ENCODE results near the gene CCDC12. TPM values are rescaled to one million over a fixed set of nuclear protein-coding genes. Genes with fewer than 3 reads are reported as not detected.
A peak's percentile ranks its signal among the peaks of the same experiment; 100 is the strongest.

The CCDC12 gene
- total and polyA plus RNA-seq, 11 donors, result 27.1 to 120 (median 34.4) TPM

DNA sequence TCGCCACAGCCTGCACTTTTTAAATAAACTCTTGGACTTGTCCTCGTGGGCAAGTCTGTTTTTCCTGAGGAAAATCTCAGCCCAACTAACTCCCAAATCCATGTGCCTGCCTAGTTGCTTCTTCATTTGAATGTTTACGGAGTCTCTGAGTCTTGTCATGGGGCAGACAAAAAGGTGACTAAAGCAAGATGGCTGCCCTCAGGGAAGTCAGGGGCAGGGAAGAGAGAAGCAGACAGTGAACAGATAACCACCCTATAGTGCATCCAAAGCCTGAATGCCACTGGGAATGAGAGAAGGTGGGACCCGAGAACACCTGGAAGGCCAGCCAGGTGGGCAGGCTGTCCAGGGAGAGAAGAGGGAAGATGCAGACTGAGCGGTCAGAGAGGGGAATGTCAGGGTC is 21.4 kb downstream of the CCDC12 start:
- ATAC-seq, result no peak
- intact Hi-C loops (cut with DNase I), result no loop called here
- Histone ChIP-seq H3K27ac (peak overlapping the region in 6 of 12 donors; percentile 9 to 65 (median 25)), H3K9me3 (no peaks in the 10 kb centered on the region), H3K36me3 (peaks cover 0 to 4% (median 0%) of the 10 kb centered on the region in 9 donors), H3K27me3 (no peaks in the 10 kb centered on the region), H3K4me1 (peaks cover 21 to 95% (median 79%) of the 10 kb centered on the region in 12 donors), H3K4me3 (no peak overlapping the region)
- 85 to 88% (median 87%) methylated on average over 5 of the region's 5 CpGs for WGBS, 4 donors
- TF ChIP-seq POLR2A (IDR thresholded peaks at IDR 0.05), result no peak
- TF ChIP-seq, protein P1, sequence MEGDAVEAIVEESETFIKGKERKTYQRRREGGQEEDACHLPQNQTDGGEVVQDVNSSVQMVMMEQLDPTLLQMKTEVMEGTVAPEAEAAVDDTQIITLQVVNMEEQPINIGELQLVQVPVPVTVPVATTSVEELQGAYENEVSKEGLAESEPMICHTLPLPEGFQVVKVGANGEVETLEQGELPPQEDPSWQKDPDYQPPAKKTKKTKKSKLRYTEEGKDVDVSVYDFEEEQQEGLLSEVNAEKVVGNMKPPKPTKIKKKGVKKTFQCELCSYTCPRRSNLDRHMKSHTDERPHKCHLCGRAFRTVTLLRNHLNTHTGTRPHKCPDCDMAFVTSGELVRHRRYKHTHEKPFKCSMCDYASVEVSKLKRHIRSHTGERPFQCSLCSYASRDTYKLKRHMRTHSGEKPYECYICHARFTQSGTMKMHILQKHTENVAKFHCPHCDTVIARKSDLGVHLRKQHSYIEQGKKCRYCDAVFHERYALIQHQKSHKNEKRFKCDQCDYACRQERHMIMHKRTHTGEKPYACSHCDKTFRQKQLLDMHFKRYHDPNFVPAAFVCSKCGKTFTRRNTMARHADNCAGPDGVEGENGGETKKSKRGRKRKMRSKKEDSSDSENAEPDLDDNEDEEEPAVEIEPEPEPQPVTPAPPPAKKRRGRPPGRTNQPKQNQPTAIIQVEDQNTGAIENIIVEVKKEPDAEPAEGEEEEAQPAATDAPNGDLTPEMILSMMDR (IDR thresholded peaks at IDR 0.05), result no peak
- DNase-seq, result peak in 1 of 5 donors; percentile 13

DNA sequence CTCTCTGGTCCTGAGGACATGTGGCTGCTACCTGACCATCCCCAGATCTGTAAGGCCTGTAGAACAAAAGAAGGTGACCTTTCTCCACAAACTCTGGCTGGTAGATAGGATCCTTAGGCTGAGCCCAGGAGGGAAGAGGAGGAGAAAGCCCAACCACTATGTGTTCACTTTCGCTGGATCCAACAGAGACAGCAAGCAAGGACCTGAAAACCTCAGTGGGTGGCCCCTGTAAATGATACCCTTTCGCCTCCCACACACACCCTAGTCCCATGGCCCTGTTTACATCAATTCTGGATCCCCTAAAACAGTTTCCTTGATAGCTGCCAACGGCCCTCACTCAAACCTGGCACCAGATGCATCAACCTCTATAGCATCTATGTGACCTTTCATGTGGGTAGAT is 22.4 kb downstream of the CCDC12 start:
- H3K4me1 ChIP-seq, result peaks cover 14 to 95% (median 78%) of the 10 kb centered on the region in 12 donors

DNA sequence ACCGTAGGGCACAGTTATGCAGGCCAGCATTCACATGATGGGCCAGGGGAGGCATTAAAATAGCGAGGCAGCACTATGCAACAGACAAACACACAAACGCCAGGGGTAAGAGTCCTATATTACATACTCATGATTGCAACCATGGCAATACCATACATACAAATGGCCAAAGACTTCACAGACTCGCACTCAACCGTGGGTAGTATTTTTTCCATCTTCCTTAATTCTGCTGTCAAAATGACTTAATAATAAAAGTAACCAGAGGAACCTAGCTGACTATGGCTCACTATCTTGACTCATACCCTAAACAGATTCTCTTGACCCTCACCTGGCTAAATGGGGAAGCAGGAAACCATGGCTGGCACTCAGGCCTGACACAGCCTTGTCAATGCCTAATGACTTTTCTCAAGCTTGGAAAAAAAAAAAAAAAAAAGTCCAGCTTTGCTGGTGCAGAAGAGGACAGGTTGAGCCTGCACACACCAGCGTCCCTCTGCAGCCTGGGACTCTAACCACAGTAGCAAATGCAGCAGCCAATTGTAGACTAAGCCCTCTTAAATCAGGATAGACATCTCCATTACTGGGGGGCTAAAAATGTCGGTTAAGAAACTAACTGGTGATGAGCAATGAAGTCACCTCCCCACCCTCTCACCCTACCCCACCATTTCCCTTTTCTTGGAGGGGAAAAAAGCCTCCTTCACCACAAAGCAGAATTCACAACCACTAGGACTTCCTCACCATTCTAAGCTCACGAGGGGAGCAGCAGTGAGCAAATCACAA is 23.1 kb downstream of the CCDC12 start:
- Histone ChIP-seq H3K27ac (peak overlapping the region in 7 of 12 donors; percentile 1 to 65 (median 39)), H3K9me3 (no peaks in the 10 kb centered on the region), H3K36me3 (no peaks in the 10 kb centered on the region), H3K4me1 (peaks cover 20 to 95% (median 78%) of the 10 kb centered on the region in 12 donors), H3K4me3 (no peak overlapping the region), H3K27me3 (no peaks in the 10 kb centered on the region)
- ATAC-seq (peak in 1 of 4 donors; percentile 23), DNase-seq (peak in 1 of 5 donors; percentile 35)
- intact Hi-C loops (cut with DNase I), result no loop called here
- TF ChIP-seq, protein P1 (IDR thresholded peaks at IDR 0.05), result no peak
- no peak for TF ChIP-seq POLR2A (IDR thresholded peaks at IDR 0.05)
- WGBS, 4 donors, result 40 to 70% (median 59%) methylated on average over 8 of the region's 8 CpGs

More for the DNA sequence above, 22.4 kb downstream of the CCDC12 start:
- peaks cover 0 to 4% (median 0%) of the 10 kb centered on the region in 9 donors for H3K36me3 ChIP-seq
- 61 to 83% (median 74%) methylated on average over 3 of the region's 3 CpGs for WGBS, 4 donors
- TF ChIP-seq, protein P1 (IDR thresholded peaks at IDR 0.05), result no peak
- no peak for TF ChIP-seq POLR2A (IDR thresholded peaks at IDR 0.05)
- H3K27ac ChIP-seq, result peak overlapping the region in 6 of 12 donors; percentile 1 to 65 (median 44)
- ATAC-seq, result no peak
- H3K27me3 ChIP-seq, result no peaks in the 10 kb centered on the region
- H3K4me3 ChIP-seq, result no peak overlapping the region
- intact Hi-C loops (cut with DNase I), result no loop called here
- no peaks in the 10 kb centered on the region for H3K9me3 ChIP-seq
- peak in 1 of 5 donors; percentile 1 for DNase-seq

DNA sequence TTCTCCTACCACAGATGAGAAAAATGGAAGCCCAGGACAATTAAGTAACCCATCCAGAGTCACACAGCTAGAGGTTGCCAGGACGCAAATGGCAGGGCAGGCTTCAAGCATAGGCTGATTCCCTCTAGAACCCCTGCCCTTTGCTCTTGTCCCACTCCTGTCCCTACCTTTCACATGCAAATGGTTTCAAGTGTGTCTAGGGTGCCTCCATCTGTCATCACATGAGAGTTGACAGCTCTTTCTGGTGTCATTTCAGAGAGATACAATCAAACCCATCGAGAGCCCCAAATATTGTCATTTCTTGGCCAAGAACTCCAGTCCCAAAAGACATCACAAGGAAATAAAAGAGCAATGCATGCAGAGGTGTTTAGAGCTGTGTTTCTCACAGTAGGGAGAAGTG is 23.7 kb downstream of the CCDC12 start:
- H3K27ac ChIP-seq, result peak overlapping the region in 9 of 12 donors; percentile 1 to 65 (median 20)
- intact Hi-C loops (cut with DNase I), result no loop called here
- H3K9me3 ChIP-seq, result no peaks in the 10 kb centered on the region
- 65 to 68% (median 67%) methylated on average over 2 of the region's 2 CpGs for WGBS, 4 donors
- TF ChIP-seq, protein P1 (IDR thresholded peaks at IDR 0.05), result no peak
- no peak for TF ChIP-seq POLR2A (IDR thresholded peaks at IDR 0.05)
- H3K27me3 ChIP-seq, result no peaks in the 10 kb centered on the region
- DNase-seq (no peak), ATAC-seq (no peak)
- H3K36me3 ChIP-seq, result no peaks in the 10 kb centered on the region
- H3K4me3 ChIP-seq, result no peak overlapping the region
- H3K4me1 ChIP-seq, result peaks cover 23 to 96% (median 82%) of the 10 kb centered on the region in 12 donors
